Uterine smooth muscle cell (primary cell): ENCODE data around the gene MYO1H. TPM values are rescaled to one million over a fixed set of nuclear protein-coding genes. Genes with fewer than 3 reads are reported as not detected.

Experiments used
- total RNA-seq: library from RNA; depleted of rRNA; stranded (reverse); fragments of >200 nt; gene quantifications from 2 replicates; pipeline ENCODE4 v1.2.3, GENCODE V29; 2014

The MYO1H gene, protein sequence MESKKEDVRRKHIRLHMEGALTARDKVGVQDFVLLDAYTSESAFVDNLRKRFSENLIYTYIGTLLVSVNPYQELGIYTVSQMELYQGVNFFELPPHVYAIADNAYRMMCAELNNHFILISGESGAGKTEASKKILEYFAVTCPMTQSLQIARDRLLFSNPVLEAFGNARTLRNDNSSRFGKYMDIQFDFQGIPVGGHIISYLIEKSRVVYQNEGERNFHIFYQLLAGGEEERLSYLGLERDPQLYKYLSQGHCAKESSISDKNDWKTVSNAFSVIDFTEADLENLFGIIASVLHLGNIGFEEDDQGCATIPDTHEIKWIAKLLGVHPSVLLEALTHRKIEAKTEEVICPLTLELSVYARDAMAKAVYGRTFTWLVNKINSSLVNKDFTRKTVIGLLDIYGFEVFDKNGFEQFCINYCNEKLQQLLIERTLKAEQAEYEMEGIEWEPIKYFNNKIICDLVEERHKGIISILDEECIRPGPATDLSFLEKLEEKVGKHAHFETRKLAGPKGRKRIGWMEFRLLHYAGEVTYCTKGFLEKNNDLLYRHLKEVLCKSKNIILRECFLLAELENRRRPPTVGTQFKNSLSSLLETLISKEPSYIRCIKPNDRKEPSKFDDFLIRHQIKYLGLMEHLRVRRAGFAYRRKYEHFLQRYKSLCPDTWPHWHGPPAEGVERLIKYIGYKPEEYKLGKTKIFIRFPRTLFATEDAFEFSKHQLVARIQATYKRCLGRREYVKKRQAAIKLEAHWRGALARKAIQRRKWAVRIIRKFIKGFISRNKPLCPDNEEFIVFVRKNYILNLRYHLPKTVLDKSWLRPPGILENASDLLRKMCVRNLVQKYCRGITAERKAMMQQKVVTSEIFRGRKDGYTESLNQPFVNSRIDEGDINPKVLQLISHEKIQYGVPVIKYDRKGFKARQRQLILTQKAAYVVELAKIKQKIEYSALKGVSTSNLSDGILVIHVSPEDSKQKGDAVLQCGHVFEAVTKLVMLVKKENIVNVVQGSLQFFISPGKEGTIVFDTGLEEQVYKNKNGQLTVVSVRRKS
- not detected in 2 replicates for total RNA-seq

DNA sequence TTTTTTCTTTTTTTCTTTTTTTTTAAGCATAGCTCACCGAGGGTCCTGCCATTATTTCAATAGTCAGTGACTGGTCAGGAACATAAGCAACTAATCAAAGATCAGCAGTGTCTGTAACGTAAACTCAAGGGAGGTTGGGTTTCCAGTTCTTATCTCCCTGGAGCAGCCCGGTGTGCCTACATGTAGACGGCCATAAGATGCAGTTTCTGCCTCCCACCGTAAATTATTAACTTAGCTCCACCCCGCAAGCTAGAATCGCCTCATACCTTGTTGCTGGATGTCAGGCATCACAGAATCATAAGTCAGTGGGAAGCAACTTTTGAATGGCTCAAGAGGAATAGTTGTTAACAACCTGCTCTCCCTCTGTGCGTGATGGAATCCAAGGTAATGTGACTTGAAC lies at the start of gene MYO1H:
MYO1H (plus strand) TSS at position 312 of the 400 bp plus-strand sequence; CDS start at position 373, 61 bp downstream.

DNA sequence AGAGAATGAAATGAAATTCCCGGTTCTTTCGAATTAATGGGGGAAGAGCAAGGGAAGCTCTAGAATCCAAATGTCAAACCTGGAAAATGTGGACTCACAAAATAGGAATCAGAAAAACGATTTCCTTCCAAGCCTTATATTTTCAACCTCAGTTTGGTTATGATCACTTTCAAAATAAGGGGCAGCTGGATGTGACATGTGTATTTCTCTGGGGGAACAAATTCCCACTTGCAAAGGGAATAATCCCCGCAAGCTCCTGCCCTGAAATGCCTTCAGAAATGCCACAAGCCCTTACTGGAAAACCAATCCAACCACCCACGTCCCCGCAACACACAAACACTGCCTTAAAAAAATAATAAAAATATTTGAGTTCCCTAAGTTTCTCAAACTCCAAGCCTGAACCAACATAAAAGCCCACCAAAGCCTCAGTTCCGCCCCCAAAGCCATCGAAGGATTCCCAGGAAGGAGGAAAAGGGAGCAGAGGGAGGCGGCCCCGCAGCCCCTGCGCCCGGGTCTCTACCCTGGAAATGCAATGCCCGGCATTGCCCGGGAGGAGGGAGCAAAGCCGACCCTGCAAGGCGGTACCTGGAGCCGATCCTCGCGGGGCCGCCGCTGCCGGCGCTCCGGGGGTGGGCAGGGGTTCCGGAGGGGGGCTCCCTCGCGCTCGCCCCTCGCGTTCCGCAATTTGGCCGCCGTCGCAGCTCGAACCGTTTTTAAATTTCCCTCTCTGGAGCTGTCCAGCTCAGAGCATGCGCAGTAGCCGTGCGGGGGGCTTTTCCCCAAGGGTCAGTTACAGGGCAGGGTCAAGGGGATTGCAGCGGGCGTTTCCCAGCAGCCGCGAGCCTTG lies 38.9 kb upstream of the MYO1H start, which contains the start of gene FOXN4:
FOXN4 (minus strand) TSS at position 751 of the 847 bp plus-strand sequence. CDS start 963 bp downstream, outside the sequence.

DNA sequence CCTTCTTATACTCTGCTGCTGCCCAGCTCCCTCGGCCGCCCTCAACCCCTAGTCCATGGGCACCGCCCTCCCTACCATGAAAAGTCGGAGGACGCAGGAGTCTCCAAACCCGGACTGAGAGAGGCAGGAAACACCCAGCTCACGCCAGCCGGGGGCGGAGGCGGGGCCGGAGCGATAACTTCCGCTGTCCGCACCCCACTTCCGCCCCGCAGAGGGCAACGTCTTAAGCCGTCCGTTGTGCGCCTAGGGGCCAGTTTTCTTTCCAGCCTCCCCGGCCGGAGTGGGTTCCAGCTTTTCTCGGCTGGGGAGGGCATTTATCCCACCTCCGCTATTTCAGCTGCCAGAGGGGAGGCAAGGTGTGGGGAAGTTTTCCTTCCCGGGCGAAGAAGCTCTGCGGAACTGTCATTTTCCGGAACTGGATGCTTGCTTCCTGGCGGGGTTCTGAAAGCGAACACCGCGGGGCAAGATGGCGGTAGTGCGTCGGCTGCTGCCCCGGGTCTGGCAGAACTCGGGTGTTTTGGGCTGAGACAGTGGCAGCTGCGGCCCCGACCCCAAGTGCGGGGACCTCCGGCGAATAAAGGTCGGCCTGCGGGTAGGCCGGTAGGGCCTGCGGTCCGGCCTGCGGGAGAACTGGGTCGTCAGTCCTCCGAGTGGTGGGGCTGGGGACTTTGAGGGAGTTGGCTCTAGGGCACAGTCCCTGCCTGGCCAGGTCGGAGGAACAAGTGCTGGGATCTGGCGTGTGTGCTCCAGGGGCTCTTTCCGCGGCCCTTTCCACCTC lies 129.7 kb downstream of the MYO1H start, which contains the start of the genes KCTD10 and UBE3B:
KCTD10 (minus strand) TSS at position 116 of the 778 bp plus-strand sequence; CDS start at position 78, 38 bp downstream.
UBE3B (plus strand) TSS at position 450 of the 778 bp plus-strand sequence. CDS start 5,918 bp downstream, outside the sequence.

Other genes starting within 250 kb of the MYO1H start
- gene ACACB, start 231.3 kb upstream of the MYO1H start, total RNA-seq: 3.7 and 6.9 TPM in 2 replicates
- not detected in 2 replicates for gene FOXN4, start 38.6 kb upstream of the MYO1H start, total RNA-seq
- 90.4 and 93.2 TPM in 2 replicates for gene KCTD10, start 129.4 kb downstream of the MYO1H start, total RNA-seq
- gene UBE3B, start 129.7 kb downstream of the MYO1H start, total RNA-seq: 52.2 and 60.0 TPM in 2 replicates
- gene MMAB, start 225.6 kb downstream of the MYO1H start, total RNA-seq: 43.9 and 63.7 TPM in 2 replicates
- gene MVK, start 225.9 kb downstream of the MYO1H start, total RNA-seq: 31.2 and 49.2 TPM in 2 replicates